Measurements from ENCODE around the gene SPTBN1. TPM values are rescaled to one million over a fixed set of nuclear protein-coding genes. Genes with fewer than 3 reads are reported as not detected.

Gene SPTBN1
- total and polyA plus RNA-seq, 2 of the 13 experiments (the other 11 are each of a cell fraction or from before 2014, with no cell fraction given) = 123 to 299 TPM

DNA sequence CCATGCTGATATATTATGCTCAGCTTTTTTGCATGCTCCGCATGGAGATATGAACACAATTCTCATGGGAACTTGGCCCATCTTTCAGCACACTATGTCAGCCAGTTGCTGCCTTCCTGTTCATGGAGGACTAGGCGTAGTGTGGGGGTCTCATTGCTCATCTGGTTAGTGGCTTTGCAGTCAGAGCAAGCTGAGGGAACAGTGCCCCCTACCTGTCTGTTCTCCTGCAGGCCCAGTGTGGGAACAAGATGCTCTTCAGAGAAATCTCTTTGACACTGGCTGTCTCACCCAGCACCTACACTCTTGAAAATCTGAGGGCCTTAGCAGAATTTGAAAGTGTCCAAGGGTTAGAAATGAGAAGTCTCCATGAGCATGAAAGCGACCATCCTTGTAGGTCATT is 47.1 kb downstream of the SPTBN1 start (continued):
- no peak for TF ChIP-seq HIVEP1 (CRISPR knock-in tag; IDR thresholded peaks at IDR 0.05)
- no peak for TF ChIP-seq PLRG1 (conservative IDR thresholded peaks at IDR 0.05)
- TF ChIP-seq ZNF274 (CRISPR knock-in tag; IDR thresholded peaks at IDR 0.05) = no peak
- TF ChIP-seq TBX2 (CRISPR knock-in tag; IDR thresholded peaks at IDR 0.05; ENCODE audit: borderline replicate concordance) = no peak
- peak; percentile 51; the same call in 1 of the 2 replicates for TF ChIP-seq ZNF264 (CRISPR knock-in tag; IDR thresholded peaks at IDR 0.05)
- TF ChIP-seq SMAD1 (CRISPR knock-in tag; IDR thresholded peaks at IDR 0.05; ENCODE audit: borderline replicate concordance, low read depth) = no peak
- TF ChIP-seq, protein P1, sequence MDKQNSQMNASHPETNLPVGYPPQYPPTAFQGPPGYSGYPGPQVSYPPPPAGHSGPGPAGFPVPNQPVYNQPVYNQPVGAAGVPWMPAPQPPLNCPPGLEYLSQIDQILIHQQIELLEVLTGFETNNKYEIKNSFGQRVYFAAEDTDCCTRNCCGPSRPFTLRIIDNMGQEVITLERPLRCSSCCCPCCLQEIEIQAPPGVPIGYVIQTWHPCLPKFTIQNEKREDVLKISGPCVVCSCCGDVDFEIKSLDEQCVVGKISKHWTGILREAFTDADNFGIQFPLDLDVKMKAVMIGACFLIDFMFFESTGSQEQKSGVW (CRISPR knock-in tag; IDR thresholded peaks at IDR 0.05; ENCODE audit: borderline replicate concordance) = no peak
- TF ChIP-seq SIN3A (IDR thresholded peaks at IDR 0.05; ENCODE audit: borderline replicate concordance, low read depth, low read length) = no peak
- TF ChIP-seq, protein P2, sequence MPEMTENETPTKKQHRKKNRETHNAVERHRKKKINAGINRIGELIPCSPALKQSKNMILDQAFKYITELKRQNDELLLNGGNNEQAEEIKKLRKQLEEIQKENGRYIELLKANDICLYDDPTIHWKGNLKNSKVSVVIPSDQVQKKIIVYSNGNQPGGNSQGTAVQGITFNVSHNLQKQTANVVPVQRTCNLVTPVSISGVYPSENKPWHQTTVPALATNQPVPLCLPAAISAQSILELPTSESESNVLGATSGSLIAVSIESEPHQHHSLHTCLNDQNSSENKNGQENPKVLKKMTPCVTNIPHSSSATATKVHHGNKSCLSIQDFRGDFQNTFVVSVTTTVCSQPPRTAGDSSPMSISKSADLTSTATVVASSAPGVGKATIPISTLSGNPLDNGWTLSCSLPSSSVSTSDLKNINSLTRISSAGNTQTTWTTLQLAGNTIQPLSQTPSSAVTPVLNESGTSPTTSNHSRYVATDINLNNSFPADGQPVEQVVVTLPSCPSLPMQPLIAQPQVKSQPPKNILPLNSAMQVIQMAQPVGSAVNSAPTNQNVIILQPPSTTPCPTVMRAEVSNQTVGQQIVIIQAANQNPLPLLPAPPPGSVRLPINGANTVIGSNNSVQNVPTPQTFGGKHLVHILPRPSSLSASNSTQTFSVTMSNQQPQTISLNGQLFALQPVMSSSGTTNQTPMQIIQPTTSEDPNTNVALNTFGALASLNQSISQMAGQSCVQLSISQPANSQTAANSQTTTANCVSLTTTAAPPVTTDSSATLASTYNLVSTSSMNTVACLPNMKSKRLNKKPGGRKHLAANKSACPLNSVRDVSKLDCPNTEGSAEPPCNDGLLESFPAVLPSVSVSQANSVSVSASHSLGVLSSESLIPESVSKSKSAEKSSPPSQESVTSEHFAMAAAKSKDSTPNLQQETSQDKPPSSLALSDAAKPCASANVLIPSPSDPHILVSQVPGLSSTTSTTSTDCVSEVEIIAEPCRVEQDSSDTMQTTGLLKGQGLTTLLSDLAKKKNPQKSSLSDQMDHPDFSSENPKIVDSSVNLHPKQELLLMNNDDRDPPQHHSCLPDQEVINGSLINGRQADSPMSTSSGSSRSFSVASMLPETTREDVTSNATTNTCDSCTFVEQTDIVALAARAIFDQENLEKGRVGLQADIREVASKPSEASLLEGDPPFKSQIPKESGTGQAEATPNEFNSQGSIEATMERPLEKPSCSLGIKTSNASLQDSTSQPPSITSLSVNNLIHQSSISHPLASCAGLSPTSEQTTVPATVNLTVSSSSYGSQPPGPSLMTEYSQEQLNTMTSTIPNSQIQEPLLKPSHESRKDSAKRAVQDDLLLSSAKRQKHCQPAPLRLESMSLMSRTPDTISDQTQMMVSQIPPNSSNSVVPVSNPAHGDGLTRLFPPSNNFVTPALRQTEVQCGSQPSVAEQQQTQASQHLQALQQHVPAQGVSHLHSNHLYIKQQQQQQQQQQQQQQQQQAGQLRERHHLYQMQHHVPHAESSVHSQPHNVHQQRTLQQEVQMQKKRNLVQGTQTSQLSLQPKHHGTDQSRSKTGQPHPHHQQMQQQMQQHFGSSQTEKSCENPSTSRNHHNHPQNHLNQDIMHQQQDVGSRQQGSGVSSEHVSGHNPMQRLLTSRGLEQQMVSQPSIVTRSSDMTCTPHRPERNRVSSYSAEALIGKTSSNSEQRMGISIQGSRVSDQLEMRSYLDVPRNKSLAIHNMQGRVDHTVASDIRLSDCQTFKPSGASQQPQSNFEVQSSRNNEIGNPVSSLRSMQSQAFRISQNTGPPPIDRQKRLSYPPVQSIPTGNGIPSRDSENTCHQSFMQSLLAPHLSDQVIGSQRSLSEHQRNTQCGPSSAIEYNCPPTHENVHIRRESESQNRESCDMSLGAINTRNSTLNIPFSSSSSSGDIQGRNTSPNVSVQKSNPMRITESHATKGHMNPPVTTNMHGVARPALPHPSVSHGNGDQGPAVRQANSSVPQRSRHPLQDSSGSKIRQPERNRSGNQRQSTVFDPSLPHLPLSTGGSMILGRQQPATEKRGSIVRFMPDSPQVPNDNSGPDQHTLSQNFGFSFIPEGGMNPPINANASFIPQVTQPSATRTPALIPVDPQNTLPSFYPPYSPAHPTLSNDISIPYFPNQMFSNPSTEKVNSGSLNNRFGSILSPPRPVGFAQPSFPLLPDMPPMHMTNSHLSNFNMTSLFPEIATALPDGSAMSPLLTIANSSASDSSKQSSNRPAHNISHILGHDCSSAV (CRISPR knock-in tag; IDR thresholded peaks at IDR 0.05; ENCODE audit: borderline replicate concordance) = no peak
- no peak for TF ChIP-seq MIER2 (CRISPR knock-in tag; IDR thresholded peaks at IDR 0.05)
- 0 out of 2 replicates have a peak, but pooled peaks have one; percentile 19 for TF ChIP-seq ARID5B (CRISPR knock-in tag; IDR thresholded peaks at IDR 0.05)
- TF ChIP-seq ZNF121 (CRISPR knock-in tag; IDR thresholded peaks at IDR 0.05) = no peak
- 0 out of 2 replicates have a peak, but pooled peaks have one; percentile 25 for TF ChIP-seq ARHGAP35 (CRISPR knock-in tag; IDR thresholded peaks at IDR 0.05; ENCODE audit: borderline replicate concordance)
- TF ChIP-seq, protein P3, sequence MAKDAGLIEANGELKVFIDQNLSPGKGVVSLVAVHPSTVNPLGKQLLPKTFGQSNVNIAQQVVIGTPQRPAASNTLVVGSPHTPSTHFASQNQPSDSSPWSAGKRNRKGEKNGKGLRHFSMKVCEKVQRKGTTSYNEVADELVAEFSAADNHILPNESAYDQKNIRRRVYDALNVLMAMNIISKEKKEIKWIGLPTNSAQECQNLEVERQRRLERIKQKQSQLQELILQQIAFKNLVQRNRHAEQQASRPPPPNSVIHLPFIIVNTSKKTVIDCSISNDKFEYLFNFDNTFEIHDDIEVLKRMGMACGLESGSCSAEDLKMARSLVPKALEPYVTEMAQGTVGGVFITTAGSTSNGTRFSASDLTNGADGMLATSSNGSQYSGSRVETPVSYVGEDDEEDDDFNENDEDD (CRISPR knock-in tag; IDR thresholded peaks at IDR 0.05; ENCODE audit: borderline replicate concordance) = no peak
- TF ChIP-seq NFE2 (CRISPR knock-in tag; IDR thresholded peaks at IDR 0.05) = no peak
- TF ChIP-seq ZNF615 (CRISPR knock-in tag; IDR thresholded peaks at IDR 0.05; ENCODE audit: borderline replicate concordance) = no peak
- TF ChIP-seq HHEX (CRISPR knock-in tag; IDR thresholded peaks at IDR 0.05) = no peak
